ENCODE measurements around the gene FAM222B. TPM values are rescaled to one million over a fixed set of nuclear protein-coding genes. Genes with fewer than 3 reads are reported as not detected.

Gene FAM222B
- polyA plus RNA-seq, 1 donor (not counting 4 experiments of a cell fraction or from before 2014, with no cell fraction given): 6.5 TPM

DNA sequence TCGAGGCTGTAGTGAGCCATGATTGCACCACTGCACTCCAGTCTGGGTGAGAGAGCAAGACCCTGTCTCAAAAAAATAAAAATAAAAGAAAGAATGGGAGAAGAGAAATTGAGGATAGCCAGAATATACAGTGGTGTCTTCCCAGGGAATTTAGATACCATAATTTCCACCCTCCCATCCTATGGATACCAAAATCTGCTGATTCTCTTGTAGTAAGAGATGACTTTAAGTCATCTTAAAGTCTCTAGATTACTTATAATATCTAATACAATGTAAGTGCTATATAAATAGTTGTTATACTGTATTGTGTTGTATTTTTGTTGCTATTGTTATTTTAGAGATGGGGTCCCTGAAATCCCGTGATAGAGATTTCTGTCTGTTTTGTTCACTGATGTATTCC, 10.7 kb upstream of the FAM222B start:
- H3K4me1 ChIP-seq (ENCODE audit: control insufficient read depth, extremely low read depth, insufficient read depth, low read length): peaks cover 11% of the 10 kb centered on the region
- no peak overlapping the region for H3K27ac ChIP-seq (ENCODE audit: control insufficient read depth, insufficient read depth, low read length)
- dilution Hi-C loops (cut with MboI; ENCODE audit: extremely low pct_ligation_motif_present, low sequenced_read_pairs): no loop called here
- H2AFZ ChIP-seq (ENCODE audit: control insufficient read depth, low read length): no peak overlapping the region
- no peak overlapping the region for H3K4me2 ChIP-seq (ENCODE audit: control insufficient read depth, extremely low read depth, insufficient read depth, low read depth, low read length)
- no peaks in the 10 kb centered on the region for H3K27me3 ChIP-seq (ENCODE audit: control insufficient read depth, extremely low read depth, insufficient read depth, low read length)
- TF ChIP-seq, protein P1, sequence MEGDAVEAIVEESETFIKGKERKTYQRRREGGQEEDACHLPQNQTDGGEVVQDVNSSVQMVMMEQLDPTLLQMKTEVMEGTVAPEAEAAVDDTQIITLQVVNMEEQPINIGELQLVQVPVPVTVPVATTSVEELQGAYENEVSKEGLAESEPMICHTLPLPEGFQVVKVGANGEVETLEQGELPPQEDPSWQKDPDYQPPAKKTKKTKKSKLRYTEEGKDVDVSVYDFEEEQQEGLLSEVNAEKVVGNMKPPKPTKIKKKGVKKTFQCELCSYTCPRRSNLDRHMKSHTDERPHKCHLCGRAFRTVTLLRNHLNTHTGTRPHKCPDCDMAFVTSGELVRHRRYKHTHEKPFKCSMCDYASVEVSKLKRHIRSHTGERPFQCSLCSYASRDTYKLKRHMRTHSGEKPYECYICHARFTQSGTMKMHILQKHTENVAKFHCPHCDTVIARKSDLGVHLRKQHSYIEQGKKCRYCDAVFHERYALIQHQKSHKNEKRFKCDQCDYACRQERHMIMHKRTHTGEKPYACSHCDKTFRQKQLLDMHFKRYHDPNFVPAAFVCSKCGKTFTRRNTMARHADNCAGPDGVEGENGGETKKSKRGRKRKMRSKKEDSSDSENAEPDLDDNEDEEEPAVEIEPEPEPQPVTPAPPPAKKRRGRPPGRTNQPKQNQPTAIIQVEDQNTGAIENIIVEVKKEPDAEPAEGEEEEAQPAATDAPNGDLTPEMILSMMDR (optimal IDR thresholded peaks at IDR 0.05 in 1 of 3, IDR thresholded peaks at IDR 0.05 in 1 of 3, conservative IDR thresholded peaks at IDR 0.05 in 1 of 3; ENCODE audit: extremely low read depth in 1 of 3, insufficient read depth in 2 of 3, low read length in 3 of 3): no peak
- TF ChIP-seq EZH2 (IDR thresholded peaks at IDR 0.05; ENCODE audit: low read length): no peak
- no peak overlapping the region for H3K4me3 ChIP-seq (ENCODE audit: control insufficient read depth in 2 of 3, extremely low read depth in 1 of 3, insufficient read depth in 2 of 3, low read depth in 1 of 3, low read length in 3 of 3)
- no peaks in the 10 kb centered on the region for H3K9me1 ChIP-seq (ENCODE audit: control insufficient read depth, extremely low read depth, insufficient read depth, low read length)
- no peaks in the 10 kb centered on the region for H4K20me1 ChIP-seq (ENCODE audit: control insufficient read depth, extremely low read depth, insufficient read depth, low read length)
- peaks cover 10 to 13% of the 10 kb centered on the region in 2 experiments for H3K36me3 ChIP-seq (ENCODE audit: control insufficient read depth in 2 of 2, extremely low read depth in 1 of 2, insufficient read depth in 2 of 2, low read length in 2 of 2)
- DNase-seq (ENCODE audit: low read depth, low spot score): no peak
- no peak for FAIRE-seq
- no peaks in the 10 kb centered on the region for H3K9me3 ChIP-seq (ENCODE audit: control insufficient read depth, low read depth, low read length)
- H3K79me2 ChIP-seq (ENCODE audit: control insufficient read depth, insufficient read depth, low read length): peaks cover 15% of the 10 kb centered on the region
- no peak overlapping the region for H3K9ac ChIP-seq (ENCODE audit: control insufficient read depth, extremely low read depth, insufficient read depth, low read length)

DNA sequence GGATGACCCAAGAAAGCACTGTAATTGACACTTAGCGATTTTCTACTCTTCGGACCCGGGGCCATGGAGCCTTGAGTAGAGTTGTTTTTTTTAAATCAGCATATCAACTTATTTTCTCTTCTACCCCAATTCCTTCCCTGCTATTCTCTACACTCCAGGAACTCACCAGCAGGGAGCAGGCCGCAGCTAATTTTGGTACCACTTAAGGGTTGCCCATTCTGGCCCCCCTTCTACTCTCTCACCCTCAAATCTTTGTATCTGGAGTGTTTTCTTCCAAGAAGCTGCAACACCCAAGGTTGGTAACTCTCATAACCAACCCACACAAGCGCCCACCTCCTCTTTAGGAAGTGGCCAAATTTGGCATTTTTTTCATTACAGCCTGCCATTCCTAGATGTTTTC, 6.7 kb upstream of the FAM222B start:
- H3K79me2 ChIP-seq (ENCODE audit: control insufficient read depth, insufficient read depth, low read length): no peaks in the 10 kb centered on the region
- no peak overlapping the region for H3K4me3 ChIP-seq (ENCODE audit: control insufficient read depth in 2 of 3, extremely low read depth in 1 of 3, insufficient read depth in 2 of 3, low read depth in 1 of 3, low read length in 3 of 3)
- no peak for DNase-seq (ENCODE audit: low read depth, low spot score)
- FAIRE-seq: no peak
- H4K20me1 ChIP-seq (ENCODE audit: control insufficient read depth, extremely low read depth, insufficient read depth, low read length): no peaks in the 10 kb centered on the region
- H3K4me2 ChIP-seq (ENCODE audit: control insufficient read depth, extremely low read depth, insufficient read depth, low read depth, low read length): no peak overlapping the region
- no peaks in the 10 kb centered on the region for H3K36me3 ChIP-seq (ENCODE audit: control insufficient read depth in 2 of 2, extremely low read depth in 1 of 2, insufficient read depth in 2 of 2, low read length in 2 of 2)
- peaks cover 2% of the 10 kb centered on the region for H3K4me1 ChIP-seq (ENCODE audit: control insufficient read depth, extremely low read depth, insufficient read depth, low read length)
- H3K9me3 ChIP-seq (ENCODE audit: control insufficient read depth, low read depth, low read length): no peaks in the 10 kb centered on the region
- no peak overlapping the region for H3K27ac ChIP-seq (ENCODE audit: control insufficient read depth, insufficient read depth, low read length)
- no peak overlapping the region for H3K9ac ChIP-seq (ENCODE audit: control insufficient read depth, extremely low read depth, insufficient read depth, low read length)
- no peaks in the 10 kb centered on the region for H3K9me1 ChIP-seq (ENCODE audit: control insufficient read depth, extremely low read depth, insufficient read depth, low read length)
- TF ChIP-seq, protein P1 (optimal IDR thresholded peaks at IDR 0.05 in 1 of 3, IDR thresholded peaks at IDR 0.05 in 1 of 3, conservative IDR thresholded peaks at IDR 0.05 in 1 of 3; ENCODE audit: extremely low read depth in 1 of 3, insufficient read depth in 2 of 3, low read length in 3 of 3): peak in 2 of 3 experiments; percentile 2 to 30
- no peak for TF ChIP-seq EZH2 (IDR thresholded peaks at IDR 0.05; ENCODE audit: low read length)
- H2AFZ ChIP-seq (ENCODE audit: control insufficient read depth, low read length): no peak overlapping the region
- dilution Hi-C loops (cut with MboI; ENCODE audit: extremely low pct_ligation_motif_present, low sequenced_read_pairs): no loop called here
- H3K27me3 ChIP-seq (ENCODE audit: control insufficient read depth, extremely low read depth, insufficient read depth, low read length): no peaks in the 10 kb centered on the region
